ENCODE results near the gene SYNGR3. TPM values are rescaled to one million over a fixed set of nuclear protein-coding genes. Genes with fewer than 3 reads are reported as not detected.

Gene SYNGR3
- total RNA-seq, 2 experiments from 2014 or later: 5.4 to 7.2 TPM

GRCh38 chr16:1947369-1947670, 42.5 kb upstream of the SYNGR3 start:
- no peak overlapping the region for H3K27ac Mint-ChIP-seq
- CTCF ChIA-PET: interaction anchor here (1.2 to 1.6 kb wide), 2 partner anchors 17 to 57 kb away, joined by 3 read pairs; partner anchors contain the start of gene RPS2
- H3K36me3 Mint-ChIP-seq (ENCODE audit: low read depth): no peaks in the 10 kb centered on the region
- DNase-seq: no peak
- no peak for ATAC-seq
- intact Hi-C loops (cut with micrococcal nuclease): no loop called here
- H3K4me3 Mint-ChIP-seq: no peak overlapping the region
- no peak for TF ChIP-seq CTCF (IDR thresholded peaks at IDR 0.05)
- no peaks in the 10 kb centered on the region for H3K27me3 Mint-ChIP-seq
- POLR2A ChIA-PET: interaction anchor here (9.2 kb wide), 1 partner anchor 16 kb away, joined by 113 read pairs; the partner anchor contains the start of genes NDUFB10, RNF151 and RPS2
- H3K9me3 Mint-ChIP-seq: no peaks in the 10 kb centered on the region
- H3K4me1 Mint-ChIP-seq (ENCODE audit: low read depth): peaks cover 15% of the 10 kb centered on the region

- Mint-ChIP-seq H3K4me1 (ENCODE audit: low read depth) (peaks cover 5% of the 10 kb centered on the region), H3K27ac (no peak overlapping the region), H3K9me3 (no peaks in the 10 kb centered on the region), H3K27me3 (no peaks in the 10 kb centered on the region), H3K4me3 (no peak overlapping the region), H3K36me3 (ENCODE audit: low read depth) (no peaks in the 10 kb centered on the region)
- no peak for TF ChIP-seq CTCF (IDR thresholded peaks at IDR 0.05)
- ATAC-seq (no peak), DNase-seq (no peak)
- intact Hi-C loops (cut with micrococcal nuclease): no loop called here
- ChIA-PET POLR2A (no interaction called here), CTCF (no interaction called here)
These were observed 40.3 kb upstream of the SYNGR3 start for GRCh38 chr16:1949507-1949906.

- DNase-seq (no peak), ATAC-seq (no peak)
- Mint-ChIP-seq H3K36me3 (ENCODE audit: low read depth) (no peaks in the 10 kb centered on the region), H3K27me3 (no peaks in the 10 kb centered on the region), H3K9me3 (no peaks in the 10 kb centered on the region), H3K4me3 (no peak overlapping the region), H3K4me1 (ENCODE audit: low read depth) (peaks cover 2% of the 10 kb centered on the region), H3K27ac (no peak overlapping the region)
- intact Hi-C loops (cut with micrococcal nuclease): no loop called here
- POLR2A ChIA-PET: interaction anchor here (0.7 to 2.0 kb wide), 2 partner anchors 13 to 16 kb away, joined by 3 to 9 read pairs; no protein-coding TSS in a partner anchor
- CTCF ChIA-PET: interaction anchor here (1.6 kb wide), 1 partner anchor 10 kb away, joined by 9 read pairs; no protein-coding TSS in a partner anchor
- no peak for TF ChIP-seq CTCF (IDR thresholded peaks at IDR 0.05)
These were observed 39.7 kb upstream of the SYNGR3 start for GRCh38 chr16:1950047-1950446.

GRCh38 chr16:1950559-1950958, 39.2 kb upstream of the SYNGR3 start:
- ChIA-PET CTCF (interaction anchor here (1.6 kb wide), 1 partner anchor 10 kb away, joined by 9 read pairs; no protein-coding TSS in a partner anchor), POLR2A (interaction anchor here (0.7 to 2.0 kb wide), 2 partner anchors 13 to 15 kb away, joined by 3 to 9 read pairs; no protein-coding TSS in a partner anchor)
- H3K4me3 Mint-ChIP-seq: no peak overlapping the region

More at GRCh38 chr16:1950559-1950958, 39.2 kb upstream of the SYNGR3 start:
- no peak for DNase-seq
- no peak for TF ChIP-seq CTCF (IDR thresholded peaks at IDR 0.05)
- H3K9me3 Mint-ChIP-seq: no peaks in the 10 kb centered on the region
- no peaks in the 10 kb centered on the region for H3K36me3 Mint-ChIP-seq (ENCODE audit: low read depth)
- no peak for ATAC-seq
- intact Hi-C loops (cut with micrococcal nuclease): no loop called here
- H3K27me3 Mint-ChIP-seq: no peaks in the 10 kb centered on the region
- H3K4me1 Mint-ChIP-seq (ENCODE audit: low read depth): peaks cover 2% of the 10 kb centered on the region
- no peak overlapping the region for H3K27ac Mint-ChIP-seq

Data from activated CD8-positive, alpha-beta T cell treated with anti-CD3 and anti-CD28 coated beads for 36 hours (primary cell).